MCF 10A (cell line): ENCODE results near the gene C4orf50. TPM values are rescaled to one million over a fixed set of nuclear protein-coding genes. Genes with fewer than 3 reads are reported as not detected.

Source experiments
- BruUV-seq: library from RNA; stranded (reverse); fragments of 400-500 nt; replicated peaks from 2 replicates; lab custom pipeline; 2021; lab: Mats Ljungman, UMichigan
- CTCF ChIA-PET: fragments of 300-600 bp; sonication (Branson Sonifier 250); formaldehyde crosslinking; extraction: SDS; loops from one replicate; lab custom pipeline; 2021; ENCODE audit warnings: antibody characterized with exemption, inconsistent platforms; lab: Yijun Ruan, JAX
- POLR2A ChIA-PET: fragments of 300-600, 350-650 bp; sonication (Branson Sonifier 250); formaldehyde crosslinking; extraction: SDS; loops from one replicate; lab custom pipeline; 2020; ENCODE audit warnings: antibody characterized with exemption, inconsistent platforms; lab: Yijun Ruan, JAX
- DNase-seq: peaks from one replicate; pipeline ENCODE4 v3.0.0-alpha.2; 2018; ENCODE audit not compliant: unreplicated experiment
- H3K27ac Mint-ChIP-seq: one replicate; pipeline ENCODE4 v1.8.0; 2022; ENCODE audit warnings: mild to moderate bottlenecking, low read depth, mixed read lengths; ENCODE audit not compliant: unreplicated experiment
- H3K27me3 Mint-ChIP-seq: one replicate; pipeline ENCODE4 v1.8.0; 2022; ENCODE audit warnings: mixed read lengths; ENCODE audit not compliant: insufficient read depth, unreplicated experiment
- H3K36me3 Mint-ChIP-seq: one replicate; pipeline ENCODE4 v1.8.0; 2022; ENCODE audit warnings: mild to moderate bottlenecking, moderate library complexity, mixed read lengths; ENCODE audit not compliant: insufficient read depth, unreplicated experiment
- H3K4me1 Mint-ChIP-seq: one replicate; pipeline ENCODE4 v1.8.0; 2022; ENCODE audit warnings: mixed read lengths; ENCODE audit not compliant: insufficient read depth, unreplicated experiment
- H3K4me3 Mint-ChIP-seq: one replicate; pipeline ENCODE4 v1.8.0; 2022; ENCODE audit warnings: mild to moderate bottlenecking, moderate library complexity, mixed read lengths; ENCODE audit not compliant: unreplicated experiment
- H3K9me3 Mint-ChIP-seq: one replicate; pipeline ENCODE4 v1.8.0; 2022; ENCODE audit warnings: mixed read lengths; ENCODE audit not compliant: unreplicated experiment
- intact Hi-C: fragments of 100-400 bp; cut with micrococcal nuclease; formaldehyde crosslinking; loops from 2 replicates; pipeline ENCODE4 v1.14.1; 2022
- total RNA-seq: library from RNA; stranded (reverse); gene quantifications from 2 replicates; pipeline ENCODE4 v1.2.3, GENCODE V29; 2022
- TF ChIP-seq, protein P1 (sequence below): fragments of 200-600 bp; IDR thresholded peaks from one replicate; pipeline ENCODE4 v1.8.0; 2022; ENCODE audit warnings: antibody characterized with exemption, mild to moderate bottlenecking; ENCODE audit not compliant: unreplicated experiment

C4orf50 gene
- total RNA-seq, 1 experiment from 2014 or later, result not detected

DNA sequence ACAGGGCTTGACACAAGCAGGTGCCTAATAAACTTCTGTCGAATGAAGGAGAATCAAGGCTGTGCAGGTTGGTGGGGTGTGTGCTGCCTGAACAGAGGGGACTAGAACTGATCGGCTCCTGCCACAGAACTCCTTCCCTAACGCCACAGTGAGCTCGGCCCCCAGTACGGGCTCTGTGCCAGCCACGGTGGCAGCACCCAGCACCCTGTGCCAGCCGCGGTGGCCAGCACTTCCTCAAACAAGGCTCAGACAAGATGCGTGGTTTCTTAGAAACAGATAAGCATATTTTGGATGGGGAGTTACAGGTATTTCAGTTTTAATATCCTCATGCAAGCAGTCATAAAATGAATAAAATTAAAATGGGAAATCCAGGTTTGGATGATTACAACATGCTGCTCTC is 26.0 kb upstream of the C4orf50 start:
- Mint-ChIP-seq H3K27ac (no peak overlapping the region), H3K27me3 (no peaks in the 10 kb centered on the region)

DNA sequence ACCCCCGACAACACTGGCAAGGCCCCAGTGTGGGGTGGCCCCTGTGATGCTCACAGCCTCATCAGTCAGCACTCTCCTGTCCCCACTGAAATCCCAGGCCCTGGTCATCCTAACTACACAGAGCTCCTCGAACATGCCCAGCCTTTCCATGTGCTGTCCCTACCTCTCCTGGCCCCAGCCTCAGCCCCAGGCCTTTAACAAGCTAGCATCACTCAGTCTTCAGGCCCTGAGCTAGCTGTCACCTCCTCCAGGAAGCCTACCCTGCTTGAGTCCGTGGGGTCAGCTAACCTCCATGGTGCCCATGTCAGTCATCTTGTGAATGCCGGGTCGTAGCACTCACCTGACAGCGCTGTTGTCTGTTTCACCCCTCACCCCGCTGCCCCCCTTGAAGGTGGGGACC is 25.6 kb upstream of the C4orf50 start:
- TF ChIP-seq, protein P1, sequence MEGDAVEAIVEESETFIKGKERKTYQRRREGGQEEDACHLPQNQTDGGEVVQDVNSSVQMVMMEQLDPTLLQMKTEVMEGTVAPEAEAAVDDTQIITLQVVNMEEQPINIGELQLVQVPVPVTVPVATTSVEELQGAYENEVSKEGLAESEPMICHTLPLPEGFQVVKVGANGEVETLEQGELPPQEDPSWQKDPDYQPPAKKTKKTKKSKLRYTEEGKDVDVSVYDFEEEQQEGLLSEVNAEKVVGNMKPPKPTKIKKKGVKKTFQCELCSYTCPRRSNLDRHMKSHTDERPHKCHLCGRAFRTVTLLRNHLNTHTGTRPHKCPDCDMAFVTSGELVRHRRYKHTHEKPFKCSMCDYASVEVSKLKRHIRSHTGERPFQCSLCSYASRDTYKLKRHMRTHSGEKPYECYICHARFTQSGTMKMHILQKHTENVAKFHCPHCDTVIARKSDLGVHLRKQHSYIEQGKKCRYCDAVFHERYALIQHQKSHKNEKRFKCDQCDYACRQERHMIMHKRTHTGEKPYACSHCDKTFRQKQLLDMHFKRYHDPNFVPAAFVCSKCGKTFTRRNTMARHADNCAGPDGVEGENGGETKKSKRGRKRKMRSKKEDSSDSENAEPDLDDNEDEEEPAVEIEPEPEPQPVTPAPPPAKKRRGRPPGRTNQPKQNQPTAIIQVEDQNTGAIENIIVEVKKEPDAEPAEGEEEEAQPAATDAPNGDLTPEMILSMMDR, result no peak
- no TSS peak for BruUV-seq
- ChIA-PET POLR2A (no interaction called here), CTCF (no interaction called here)
- Mint-ChIP-seq H3K36me3 (no peaks in the 10 kb centered on the region), H3K27ac (no peak overlapping the region), H3K27me3 (no peaks in the 10 kb centered on the region), H3K4me1 (no peaks in the 10 kb centered on the region), H3K9me3 (peaks cover 37% of the 10 kb centered on the region), H3K4me3 (no peak overlapping the region)
- intact Hi-C loops, result no loop called here
- no peak for DNase-seq

More for the DNA sequence above, 26.0 kb upstream of the C4orf50 start:
- no peak for DNase-seq
- ChIA-PET CTCF (interaction anchor here (0.6 kb wide), 1 partner anchor 24 kb away, joined by 3 read pairs; no protein-coding TSS in a partner anchor), POLR2A (no interaction called here)
- intact Hi-C loops, result no loop called here
- no TSS peak for BruUV-seq
- no peak overlapping the region for H3K4me3 Mint-ChIP-seq
- no peaks in the 10 kb centered on the region for H3K4me1 Mint-ChIP-seq
- H3K36me3 Mint-ChIP-seq, result no peaks in the 10 kb centered on the region
- peaks cover 37% of the 10 kb centered on the region for H3K9me3 Mint-ChIP-seq
- TF ChIP-seq, protein P1, result no peak

DNA sequence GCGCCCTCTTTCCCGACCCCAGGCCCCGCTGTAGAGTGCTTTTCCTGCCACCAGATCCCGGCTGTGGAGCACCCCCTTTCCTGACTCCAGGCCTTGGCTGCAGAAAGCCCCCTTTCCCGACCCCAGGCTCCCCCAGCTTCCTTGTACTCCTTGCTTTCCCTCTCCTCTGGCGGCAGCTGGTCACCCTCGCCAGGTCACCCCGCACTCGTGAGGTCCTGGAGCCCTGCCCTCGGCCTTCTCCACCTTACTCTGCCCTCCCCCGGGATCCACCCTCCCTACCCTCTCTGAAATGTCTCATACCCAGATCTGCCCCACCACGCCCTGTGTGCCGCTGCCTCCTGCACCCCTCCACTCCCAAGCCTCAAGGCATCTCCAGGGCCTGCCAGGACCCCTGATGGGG is 25.0 kb upstream of the C4orf50 start:
- H3K27me3 Mint-ChIP-seq, result no peaks in the 10 kb centered on the region
- H3K9me3 Mint-ChIP-seq, result peaks cover 37% of the 10 kb centered on the region
- no peaks in the 10 kb centered on the region for H3K4me1 Mint-ChIP-seq
- BruUV-seq, result no TSS peak
- TF ChIP-seq, protein P1, result no peak
- no peaks in the 10 kb centered on the region for H3K36me3 Mint-ChIP-seq
- POLR2A ChIA-PET, result no interaction called here
- no peak overlapping the region for H3K27ac Mint-ChIP-seq
- intact Hi-C loops, result no loop called here
- H3K4me3 Mint-ChIP-seq, result no peak overlapping the region
- CTCF ChIA-PET, result no interaction called here
- no peak for DNase-seq

DNA sequence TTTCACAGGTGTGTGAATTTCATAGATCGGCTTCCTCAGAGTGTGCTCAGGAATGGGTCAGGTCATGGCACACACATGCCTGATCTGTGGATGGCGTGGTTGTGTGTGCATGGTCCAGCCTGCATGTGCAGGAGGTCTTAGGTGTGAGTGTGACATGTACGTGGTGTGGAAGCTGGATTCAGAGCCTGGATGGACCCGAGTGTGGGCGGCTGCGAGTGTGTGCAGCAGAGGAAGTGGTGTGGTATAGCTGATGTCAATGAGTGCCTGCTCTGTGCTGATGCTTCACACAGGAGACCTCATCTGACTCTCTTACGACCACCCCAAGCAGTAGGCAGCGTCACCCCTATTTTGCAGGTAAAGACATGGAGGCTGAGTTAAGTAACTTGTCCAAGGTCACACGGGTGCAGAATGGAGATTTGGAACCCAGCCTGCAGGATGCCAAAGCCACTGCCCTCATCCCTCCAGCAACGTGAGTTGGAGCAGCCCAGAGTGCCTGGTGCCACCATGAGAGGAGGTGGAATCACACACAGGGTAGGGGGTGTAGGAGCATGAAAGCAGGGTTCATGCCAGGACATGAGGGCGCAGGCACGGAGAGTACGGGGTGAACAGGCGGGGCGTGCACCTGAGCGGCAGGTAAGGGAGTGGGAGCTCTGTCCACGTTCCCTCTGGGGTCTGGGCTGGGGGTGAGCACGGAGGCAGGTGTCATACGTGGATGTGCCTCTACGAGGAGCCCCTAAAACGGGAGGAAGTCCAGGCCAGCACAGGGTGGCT is 24.2 kb upstream of the C4orf50 start:
- TF ChIP-seq, protein P1, result no peak
- no peak overlapping the region for H3K4me3 Mint-ChIP-seq
- ChIA-PET POLR2A (no interaction called here), CTCF (interaction anchor here (0.6 kb wide), 1 partner anchor 47 kb away, joined by 3 read pairs; no protein-coding TSS in a partner anchor)
- no TSS peak for BruUV-seq
- no peaks in the 10 kb centered on the region for H3K27me3 Mint-ChIP-seq
- intact Hi-C loops, result no loop called here
- no peaks in the 10 kb centered on the region for H3K36me3 Mint-ChIP-seq
- H3K4me1 Mint-ChIP-seq, result no peaks in the 10 kb centered on the region
- no peak for DNase-seq
- no peak overlapping the region for H3K27ac Mint-ChIP-seq
- peaks cover 30% of the 10 kb centered on the region for H3K9me3 Mint-ChIP-seq
